ENCODE measurements around the gene HOXC9. TPM values are rescaled to one million over a fixed set of nuclear protein-coding genes. Genes with fewer than 3 reads are reported as not detected.

Gene HOXC9
- total RNA-seq, 2 donors from 2014 or later: not detected

- intact Hi-C loops (cut with DNase I): no loop called here
Observed at GRCh38 chr12:53963005-53963404, 37.0 kb upstream of the HOXC9 start.

GRCh38 chr12:53963434-53964314 lies 36.3 kb upstream of the HOXC9 start:
- no peaks in the 10 kb centered on the region for H3K36me3 ChIP-seq (replicated peaks in 1 of 2; ENCODE audit: insufficient read depth in 1 of 2, low read depth in 2 of 2)
- no peak overlapping the region for H3K27ac ChIP-seq
- intact Hi-C loops (cut with DNase I): no loop called here
- no peaks in the 10 kb centered on the region for H3K9me3 ChIP-seq
- no peak for ATAC-seq
- peaks cover 0 to 79% of the 10 kb centered on the region in 2 donors for H3K27me3 ChIP-seq
- peaks cover 21% of the 10 kb centered on the region for H3K4me1 ChIP-seq
- TF ChIP-seq CTCF (IDR thresholded peaks at IDR 0.05) (no peak), POLR2A (IDR thresholded peaks at IDR 0.05) (no peak)
- WGBS, 2 donors: 8 to 11% methylated on average over 38 of the region's 38 CpGs
- no peak for DNase-seq
- H3K4me3 ChIP-seq: no peak overlapping the region

More at GRCh38 chr12:53963005-53963404, 37.0 kb upstream of the HOXC9 start:
- ATAC-seq (no peak), DNase-seq (no peak)
- Histone ChIP-seq H3K27me3 (peaks cover 0 to 77% of the 10 kb centered on the region in 2 donors), H3K4me1 (peaks cover 21% of the 10 kb centered on the region), H3K36me3 (replicated peaks in 1 of 2; ENCODE audit: insufficient read depth in 1 of 2, low read depth in 2 of 2) (no peaks in the 10 kb centered on the region), H3K27ac (no peak overlapping the region), H3K4me3 (no peak overlapping the region), H3K9me3 (no peaks in the 10 kb centered on the region)
- TF ChIP-seq POLR2A (IDR thresholded peaks at IDR 0.05) (no peak), CTCF (IDR thresholded peaks at IDR 0.05) (no peak)
- 28 to 31% methylated on average over 7 of the region's 7 CpGs for WGBS, 2 donors

GRCh38 chr12:53964315-53964713 lies 35.6 kb upstream of the HOXC9 start:
- no peak overlapping the region for H3K4me3 ChIP-seq
- ATAC-seq: no peak
- WGBS, 2 donors: 15 to 26% methylated on average over 2 of the region's 2 CpGs
- peaks cover 0 to 85% of the 10 kb centered on the region in 2 donors for H3K27me3 ChIP-seq
- intact Hi-C loops (cut with DNase I): no loop called here
- TF ChIP-seq CTCF (IDR thresholded peaks at IDR 0.05) (no peak), POLR2A (IDR thresholded peaks at IDR 0.05) (no peak)
- no peaks in the 10 kb centered on the region for H3K36me3 ChIP-seq (replicated peaks in 1 of 2; ENCODE audit: insufficient read depth in 1 of 2, low read depth in 2 of 2)
- no peaks in the 10 kb centered on the region for H3K9me3 ChIP-seq
- H3K4me1 ChIP-seq: peaks cover 21% of the 10 kb centered on the region
- no peak for DNase-seq
- no peak overlapping the region for H3K27ac ChIP-seq

- Histone ChIP-seq H3K9me3 (no peaks in the 10 kb centered on the region), H3K4me3 (no peak overlapping the region), H3K27me3 (peaks cover 0 to 86% of the 10 kb centered on the region in 2 donors), H3K27ac (no peak overlapping the region), H3K4me1 (peaks cover 20% of the 10 kb centered on the region), H3K36me3 (replicated peaks in 1 of 2; ENCODE audit: insufficient read depth in 1 of 2, low read depth in 2 of 2) (no peaks in the 10 kb centered on the region)
- no peak for DNase-seq
- no peak for TF ChIP-seq CTCF (IDR thresholded peaks at IDR 0.05)
- no peak for TF ChIP-seq POLR2A (IDR thresholded peaks at IDR 0.05)
- intact Hi-C loops (cut with DNase I): no loop called here
- 2 to 7% methylated on average over 18 of the region's 18 CpGs for WGBS, 2 donors
- ATAC-seq: no peak
Observed at GRCh38 chr12:53965281-53966084, 34.5 kb upstream of the HOXC9 start.
